Measurements from ENCODE around the gene SLC15A3. TPM values are rescaled to one million over a fixed set of nuclear protein-coding genes. Genes with fewer than 3 reads are reported as not detected.
A peak's percentile ranks its signal among the peaks of the same experiment; 100 is the strongest.
"Not testable (repeated sequence)": the region's sequence is repeated elsewhere in the genome, so short reads cannot be mapped to it uniquely, and the experiment has no call there.

SLC15A3 gene
- total RNA-seq, 1 donor from 2014 or later = 8.8 TPM

GRCh38 chr11:60913793-60914632, 38.0 kb downstream of the SLC15A3 start, which contains the start of gene TMEM109:
Gene TMEM109 (plus strand): TSS chr11:60914158. CDS start chr11:60919694, 5,536 bp downstream.
- peak; percentile 94 for DNase-seq

GRCh38 chr11:60912851-60913528, 39.0 kb downstream of the SLC15A3 start:
- no peak for DNase-seq

GRCh38 chr11:60912223-60912850, 39.6 kb downstream of the SLC15A3 start:
- no peak for DNase-seq

GRCh38 chr11:60910711-60911380, 41.1 kb downstream of the SLC15A3 start:
- DNase-seq = no peak

- no peak for DNase-seq
These were observed 41.7 kb downstream of the SLC15A3 start for GRCh38 chr11:60910281-60910687.

- DNase-seq = not testable (repeated sequence)
These were observed 42.2 kb downstream of the SLC15A3 start for GRCh38 chr11:60909680-60910280.

GRCh38 chr11:60908803-60909202, 43.2 kb downstream of the SLC15A3 start:
- DNase-seq = no peak

GRCh38 chr11:60906132-60906972, 45.6 kb downstream of the SLC15A3 start, which contains the start of gene PRPF19:
Gene PRPF19 (minus strand): TSS chr11:60906585. CDS start chr11:60906382, 203 bp downstream.
- peak; percentile 97 for DNase-seq

GRCh38 chr11:60905551-60906113, 46.3 kb downstream of the SLC15A3 start:
- DNase-seq = peak; percentile 9

GRCh38 chr11:60905047-60905446, 46.9 kb downstream of the SLC15A3 start:
- DNase-seq = no peak

- no peak for DNase-seq
These were observed 49.4 kb downstream of the SLC15A3 start for GRCh38 chr11:60902625-60903024.

GRCh38 chr11:60900673-60901404, 51.1 kb downstream of the SLC15A3 start:
- DNase-seq = no peak

GRCh38 chr11:60899977-60900376, 52.0 kb downstream of the SLC15A3 start:
- DNase-seq = no peak

- peak; percentile 53 for DNase-seq
These were observed 52.7 kb downstream of the SLC15A3 start for GRCh38 chr11:60899046-60899936.

GRCh38 chr11:60897496-60897895, 54.5 kb downstream of the SLC15A3 start:
- DNase-seq = no peak

GRCh38 chr11:60895687-60896086, 56.3 kb downstream of the SLC15A3 start:
- no peak for DNase-seq

- no peak for DNase-seq
These were observed 60.8 kb downstream of the SLC15A3 start for GRCh38 chr11:60891103-60891741.

- DNase-seq = no peak
These were observed 61.3 kb downstream of the SLC15A3 start for GRCh38 chr11:60890696-60891095.

Data from skin of body (tissue), 2 donors.